Adrenal gland (tissue), 12 donors: ENCODE results near the gene RNF135. TPM values are rescaled to one million over a fixed set of nuclear protein-coding genes. Genes with fewer than 3 reads are reported as not detected.

Experiments
- DNase-seq, 7 donors: peaks; one replicate each; pipeline ENCODE4 v3.0.0-alpha.2; 2019 to 2020
- H3K27ac ChIP-seq, 5 donors: fragments of 200-600 bp; sonication (generic) in 4 of 5; 1 replicate in 3 of 5; 2 replicates in 2 of 5; pipeline versions ENCODE4 v1.5.1 to v1.8.0; 2016 to 2020; ENCODE audit warnings: mild to moderate bottlenecking in 1 of 5
- H3K27me3 ChIP-seq: fragments of 200-600 bp; 2 replicates; pipeline ENCODE4 v1.8.0; 2021
- H3K36me3 ChIP-seq, 2 donors: fragments of 200-600 bp; replicated peaks in 1 of 2; 1 replicate in 1 of 2; 2 replicates in 1 of 2; pipeline versions ENCODE4 v1.5.1 to v1.8.0; 2018 to 2022
- H3K4me1 ChIP-seq, 2 donors: fragments of 200-600 bp; replicated peaks in 1 of 2; 1 replicate in 1 of 2; 2 replicates in 1 of 2; pipeline versions ENCODE4 v1.5.1 to v1.8.0; 2018 to 2021
- H3K4me3 ChIP-seq, 4 donors: fragments of 200-600 bp; sonication (generic) in 3 of 4; one replicate each; pipeline ENCODE4 v1.5.1; 2016 to 2018
- H3K9me3 ChIP-seq, 3 donors: fragments of 200-600 bp; sonication (generic) in 1 of 3; replicated peaks in 1 of 3; 1 replicate in 2 of 3; 2 replicates in 1 of 3; pipeline versions ENCODE4 v1.5.1 to v1.8.0; 2016 to 2021
- POLR2A ChIP-seq, 2 donors: fragments of 450-650 bp; IDR thresholded peaks; one replicate each; pipeline ENCODE4 v1.6.1; 2017; ENCODE audit warnings: antibody characterized with exemption in 2 of 2, mild to moderate bottlenecking in 2 of 2, moderate library complexity in 1 of 2
- WGBS, 4 donors: extraction: QIAGEN DNeasy Blood & Tissue Kit in 2 of 4; methylation state at CpG; one replicate each; pipeline versions ENCODE4 v1.1.5 to v1.1.7; 2013 to 2017; 5-methylcytosine and 5-hydroxymethylcytosine counted together
- intact Hi-C, 2 donors: fragments of 100-400 bp; cut with DNase I; formaldehyde crosslinking; loops; one replicate each; pipeline versions ENCODE4 v1.14.1 to v1.15.0; 2022 to 2023
- polyA plus RNA-seq, 3 donors: library from polyadenylated mRNA; stranded (reverse); fragments of 200-250 nt in 2 of 3; fragments of 350-450 nt in 1 of 3; fragmentation: Illumina TruSeq in 1 of 3; extraction: RNeasy Lipid Tissue Mini Kit (QIAGEN cat#74804) in 1 of 3; gene quantifications; one replicate each; pipeline ENCODE4 v1.2.3, GENCODE V29; 2013 to 2014
- total RNA-seq, 9 donors: library from RNA; depleted of rRNA in 4 of 9; stranded (reverse); fragments of >200 nt in 4 of 9; fragments of 120-200 nt in 1 of 9; fragmentation: NEBNext Ultra II Directional in 1 of 9; extraction: Animal tissue kit (Norgen Biotek cat#: 25700) in 1 of 9; gene quantifications; one replicate each; pipeline versions ENCODE4 v1.1.0 to v1.2.4, GENCODE V29; 2013 to 2023
- TF ChIP-seq, protein P1 (sequence below), 6 experiments: fragments of 450-650 bp in 4 of 6; fragments of 200-600 bp in 2 of 6; sonication (generic) in 1 of 6; IDR thresholded peaks; 1 replicate in 5 of 6; 2 replicates in 1 of 6; pipeline versions ENCODE4 v1.5.1 to v1.8.0; 2016 to 2021; ENCODE audit warnings: antibody characterized with exemption in 6 of 6, mild to moderate bottlenecking in 2 of 6, moderate library complexity in 1 of 6
- donor health status: healthy with polysubstance abuse.
- donor health status: Bipolar disorder and iron deficiency.
- donor health status: DM: yes; HTN: yes; CAD: no.
- donor health status: DM: no; HTN: no; CAD: no.
- donor health status: DM: no; HTN: no; CAD: no.
- donor health status: DM: yes; HTN: yes; CAD: no.

Gene RNF135
- total and polyA plus RNA-seq, 12 donors, result 7.4 to 35.6 (median 21.5) TPM

DNA sequence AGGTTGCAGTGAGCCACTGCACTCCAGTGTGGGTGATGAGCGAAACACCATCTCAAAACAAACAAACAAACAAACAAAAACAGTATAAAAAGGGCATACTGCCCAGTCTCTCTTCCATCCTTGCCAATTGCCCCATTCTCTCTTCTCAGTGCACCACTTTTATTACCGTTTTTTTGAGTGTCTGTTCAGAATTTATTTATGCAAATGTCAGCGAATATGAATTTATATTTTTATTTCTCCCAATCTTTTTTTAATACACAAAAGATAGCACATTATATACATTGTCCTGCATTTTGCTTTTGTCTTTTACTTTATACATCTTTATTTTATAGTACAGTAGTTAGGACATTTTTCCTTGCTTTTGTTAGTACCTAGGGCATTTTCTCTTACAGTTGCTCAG is 19.6 kb downstream of the RNF135 start:
- WGBS, 4 donors, result 86 to 92% (median 91%) methylated on average over 3 of the region's 3 CpGs
- Histone ChIP-seq H3K9me3 (no peaks in the 10 kb centered on the region), H3K36me3 (peaks cover 0 to 8% of the 10 kb centered on the region in 2 donors), H3K27me3 (no peaks in the 10 kb centered on the region), H3K4me1 (no peaks in the 10 kb centered on the region), H3K4me3 (no peak overlapping the region), H3K27ac (no peak overlapping the region)
- TF ChIP-seq, protein P1, sequence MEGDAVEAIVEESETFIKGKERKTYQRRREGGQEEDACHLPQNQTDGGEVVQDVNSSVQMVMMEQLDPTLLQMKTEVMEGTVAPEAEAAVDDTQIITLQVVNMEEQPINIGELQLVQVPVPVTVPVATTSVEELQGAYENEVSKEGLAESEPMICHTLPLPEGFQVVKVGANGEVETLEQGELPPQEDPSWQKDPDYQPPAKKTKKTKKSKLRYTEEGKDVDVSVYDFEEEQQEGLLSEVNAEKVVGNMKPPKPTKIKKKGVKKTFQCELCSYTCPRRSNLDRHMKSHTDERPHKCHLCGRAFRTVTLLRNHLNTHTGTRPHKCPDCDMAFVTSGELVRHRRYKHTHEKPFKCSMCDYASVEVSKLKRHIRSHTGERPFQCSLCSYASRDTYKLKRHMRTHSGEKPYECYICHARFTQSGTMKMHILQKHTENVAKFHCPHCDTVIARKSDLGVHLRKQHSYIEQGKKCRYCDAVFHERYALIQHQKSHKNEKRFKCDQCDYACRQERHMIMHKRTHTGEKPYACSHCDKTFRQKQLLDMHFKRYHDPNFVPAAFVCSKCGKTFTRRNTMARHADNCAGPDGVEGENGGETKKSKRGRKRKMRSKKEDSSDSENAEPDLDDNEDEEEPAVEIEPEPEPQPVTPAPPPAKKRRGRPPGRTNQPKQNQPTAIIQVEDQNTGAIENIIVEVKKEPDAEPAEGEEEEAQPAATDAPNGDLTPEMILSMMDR (IDR thresholded peaks at IDR 0.05), result no peak
- TF ChIP-seq POLR2A (IDR thresholded peaks at IDR 0.05), result no peak
- intact Hi-C loops, result no loop called here
- DNase-seq, result no peak

DNA sequence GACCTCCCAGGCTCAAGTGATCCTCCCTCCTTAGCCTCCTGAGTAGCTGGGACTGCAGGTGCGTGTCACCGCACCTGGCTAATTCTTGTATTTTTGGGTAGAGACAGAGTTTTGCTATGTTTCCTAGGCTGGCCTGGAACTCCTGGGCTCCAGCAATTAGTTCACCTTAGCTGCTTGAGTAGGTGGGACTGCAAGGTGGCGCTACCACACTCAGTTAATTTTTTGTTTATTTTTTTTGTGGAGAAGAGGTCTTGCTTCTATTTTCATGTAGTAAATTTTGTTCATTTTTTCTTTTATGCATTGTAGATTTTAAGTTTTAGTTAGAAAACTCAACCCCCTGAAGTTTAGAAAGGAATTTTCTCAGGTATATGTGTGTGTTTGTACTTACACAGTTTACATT is 21.7 kb downstream of the RNF135 start:
- intact Hi-C loops, result no loop called here
- Histone ChIP-seq H3K4me3 (no peak overlapping the region), H3K27ac (no peak overlapping the region), H3K9me3 (no peaks in the 10 kb centered on the region), H3K4me1 (no peaks in the 10 kb centered on the region), H3K36me3 (peaks cover 0 to 13% of the 10 kb centered on the region in 2 donors), H3K27me3 (no peaks in the 10 kb centered on the region)
- DNase-seq, result no peak
- TF ChIP-seq POLR2A (IDR thresholded peaks at IDR 0.05), result no peak
- TF ChIP-seq, protein P1 (IDR thresholded peaks at IDR 0.05), result no peak
- whole genome bisulfite sequencing, 4 donors, result 98 to 100% (median 98%) methylated on average over 3 of the region's 3 CpGs

DNA sequence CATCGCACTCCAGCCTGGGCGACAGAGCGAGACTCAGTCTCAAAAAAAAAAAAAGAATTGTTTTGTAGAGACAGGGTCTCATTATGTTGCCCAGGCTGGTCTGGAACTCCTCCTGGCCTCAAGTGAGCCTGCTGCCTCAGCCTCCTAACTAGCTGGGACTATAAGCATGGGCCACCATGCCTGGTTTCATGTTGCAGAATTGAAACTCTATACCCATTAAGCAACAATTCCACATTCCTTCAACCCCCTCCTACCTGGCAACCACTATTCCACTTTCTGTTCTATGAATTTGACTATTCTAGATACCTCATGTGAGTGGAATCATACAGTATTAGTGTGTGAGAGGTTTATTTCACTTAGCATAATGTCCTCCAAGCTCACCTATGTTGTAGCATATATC is 24.5 kb downstream of the RNF135 start:
- intact Hi-C loops, result no loop called here
- WGBS, 4 donors, result 67 to 100% (median 94%) methylated on average over 3 of the region's 3 CpGs
- H3K36me3 ChIP-seq, result peaks cover 0 to 36% of the 10 kb centered on the region in 2 donors

DNA sequence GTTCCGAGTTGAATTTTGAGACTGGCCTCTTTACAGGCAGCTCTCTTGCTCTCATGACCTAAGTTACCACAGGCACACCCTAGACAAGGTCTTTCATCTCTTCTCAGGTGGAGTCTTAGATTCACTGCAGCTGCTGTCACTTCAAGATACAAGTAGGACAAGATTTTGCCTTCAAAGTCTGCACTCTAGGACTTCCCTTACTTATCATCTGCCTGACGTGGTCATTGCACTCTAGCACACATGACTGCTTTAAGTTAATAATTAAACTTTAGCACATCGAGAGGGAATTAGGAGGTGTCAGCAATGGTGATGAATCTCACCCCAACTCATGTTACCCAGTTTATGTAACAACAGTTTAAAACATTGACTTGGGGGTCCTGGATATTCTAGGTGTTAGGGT is 25.6 kb downstream of the RNF135 start:
- intact Hi-C loops, result no loop called here
- no peak for DNase-seq
- Histone ChIP-seq H3K4me1 (no peaks in the 10 kb centered on the region), H3K4me3 (no peak overlapping the region), H3K27me3 (no peaks in the 10 kb centered on the region), H3K9me3 (no peaks in the 10 kb centered on the region), H3K36me3 (peaks cover 0 to 36% of the 10 kb centered on the region in 2 donors), H3K27ac (no peak overlapping the region)
- 89 to 100% (median 91%) methylated on average over 2 to 3 of the region's 3 CpGs for WGBS, 4 donors
- TF ChIP-seq, protein P1 (IDR thresholded peaks at IDR 0.05), result no peak
- no peak for TF ChIP-seq POLR2A (IDR thresholded peaks at IDR 0.05)

More for the DNA sequence above, 24.5 kb downstream of the RNF135 start:
- TF ChIP-seq, protein P1 (IDR thresholded peaks at IDR 0.05), result no peak
- TF ChIP-seq POLR2A (IDR thresholded peaks at IDR 0.05), result no peak
- Histone ChIP-seq H3K9me3 (no peaks in the 10 kb centered on the region), H3K27me3 (no peaks in the 10 kb centered on the region), H3K27ac (no peak overlapping the region), H3K4me1 (no peaks in the 10 kb centered on the region), H3K4me3 (no peak overlapping the region)
- no peak for DNase-seq
